GM18505 (cell line): ENCODE measurements around the gene FADS6.

Experiments used
- ATAC-seq: cut with Tn5 transposase; IDR thresholded peaks from one replicate; pipeline ENCODE4 v1.9.1; 2021; ENCODE audit not compliant: unreplicated experiment
- POLR2A ChIP-seq: IDR thresholded peaks from 4 replicates; pipeline ENCODE4 v1.6.1; 2011; ENCODE audit warnings: borderline replicate concordance; ENCODE audit not compliant: insufficient read depth, insufficient read length; ENCODE audit errors: extremely low read depth

Gene FADS6

DNA sequence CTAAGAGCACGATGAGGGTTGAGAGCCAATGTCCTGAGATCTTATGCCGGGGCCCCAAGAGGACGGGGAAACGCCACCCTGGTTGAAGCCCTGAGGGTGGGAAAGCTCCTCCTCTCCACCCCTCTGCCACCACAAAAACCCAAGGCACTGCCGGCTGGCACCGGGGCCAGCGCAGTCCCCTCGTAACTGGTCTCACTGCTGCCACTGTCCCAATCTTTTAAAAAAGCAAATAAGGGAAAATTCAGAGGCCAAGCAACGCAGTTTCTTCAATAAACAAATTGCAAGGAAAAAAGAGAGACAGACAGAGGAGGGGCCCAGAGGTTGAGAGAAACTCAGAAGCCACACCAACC lies 40.4 kb downstream of the FADS6 start:
- TF ChIP-seq POLR2A: no peak

DNA sequence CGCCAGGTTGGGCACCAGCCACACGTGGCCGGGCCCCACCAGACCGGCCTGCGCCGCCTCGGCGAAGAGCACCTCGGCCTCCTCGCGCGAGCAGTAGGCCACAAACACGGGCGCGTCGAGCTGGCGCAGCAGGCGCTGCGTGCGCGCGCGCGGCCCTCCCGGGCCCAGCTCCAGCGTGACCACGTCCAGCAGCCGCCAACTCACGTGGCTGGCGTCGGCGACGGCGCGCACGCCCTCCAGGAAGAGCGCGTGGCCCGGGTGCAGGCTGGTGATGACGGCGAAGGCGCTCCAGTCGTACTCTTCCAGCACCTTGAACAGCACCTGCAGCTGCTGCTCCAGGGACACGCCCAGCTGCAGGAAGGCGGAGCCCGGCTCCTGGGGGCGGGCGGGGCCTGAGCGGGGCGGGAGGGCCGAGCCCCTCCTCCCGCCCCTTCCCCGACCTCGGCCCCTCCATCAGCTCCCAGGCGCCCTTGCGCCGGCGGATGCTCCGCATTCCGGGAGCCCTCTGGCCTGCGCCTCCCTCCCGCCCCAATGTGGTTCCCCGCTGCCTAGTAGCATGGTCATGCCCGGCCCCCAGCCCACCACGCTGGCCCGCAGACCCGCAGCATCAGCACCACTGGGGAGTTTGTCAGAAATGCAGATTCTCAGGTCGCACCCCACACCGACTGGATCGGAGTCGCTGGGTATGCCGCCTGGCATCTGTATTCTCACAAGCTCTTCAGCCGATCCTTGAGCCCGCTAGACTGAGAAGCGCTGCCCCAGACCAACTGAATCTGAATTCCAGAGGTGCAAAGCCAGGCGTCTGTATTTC lies 41.0 kb downstream of the FADS6 start:
- no peak for ATAC-seq
- TF ChIP-seq POLR2A: peak; percentile 37

More for the DNA sequence above, 40.4 kb downstream of the FADS6 start:
- ATAC-seq: no peak

DNA sequence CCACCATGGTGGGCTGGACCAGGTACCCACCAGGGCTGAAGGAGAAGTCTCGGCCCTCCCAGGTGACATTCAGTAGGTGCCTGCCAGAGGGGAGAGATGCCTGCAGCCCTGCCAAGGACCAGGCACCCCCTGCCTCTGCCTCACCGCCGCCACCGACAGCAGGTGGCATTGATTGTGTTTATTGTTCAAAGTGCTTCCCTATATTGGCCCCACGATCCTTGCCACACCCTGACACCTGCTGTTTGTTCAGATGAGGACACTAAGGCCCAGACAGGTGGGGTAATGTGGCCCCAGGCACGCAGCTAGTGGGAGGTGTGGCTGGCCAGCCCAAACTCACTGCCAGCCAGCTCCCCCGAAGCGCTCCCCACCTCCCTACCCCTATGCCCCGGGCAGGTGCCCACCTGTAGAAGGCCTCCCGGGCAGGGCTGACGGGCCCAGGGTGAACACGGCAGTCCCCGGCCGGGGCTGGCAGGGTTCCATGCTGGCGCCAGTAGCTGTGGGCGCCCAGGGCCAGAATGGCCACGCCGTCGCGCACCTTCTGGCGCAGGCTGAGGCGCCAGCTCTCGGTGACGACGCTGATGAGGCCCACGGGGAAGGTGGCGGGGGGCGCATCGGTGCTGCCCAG lies 41.7 kb downstream of the FADS6 start:
- TF ChIP-seq POLR2A: no peak
- ATAC-seq: no peak

DNA sequence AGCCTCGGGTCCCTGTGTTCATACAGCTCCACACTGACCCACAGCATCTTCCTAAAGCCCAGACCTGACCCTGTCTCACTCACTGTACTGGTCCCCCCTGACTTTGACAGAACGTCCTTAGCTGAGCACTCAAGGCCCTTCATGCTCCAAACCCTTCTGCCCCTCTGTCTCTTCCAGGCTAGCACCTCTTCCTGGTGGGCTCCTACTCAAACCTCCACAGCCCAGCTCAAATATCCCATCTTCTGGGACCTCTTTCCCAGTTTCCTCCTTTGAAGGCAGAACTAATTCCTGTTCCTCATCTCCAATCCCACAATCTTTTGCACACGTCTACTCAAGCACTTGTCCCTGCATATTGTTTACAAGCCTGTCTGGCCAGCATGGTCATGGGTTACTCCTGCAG lies 42.5 kb downstream of the FADS6 start:
- no peak for ATAC-seq
- TF ChIP-seq POLR2A: no peak

DNA sequence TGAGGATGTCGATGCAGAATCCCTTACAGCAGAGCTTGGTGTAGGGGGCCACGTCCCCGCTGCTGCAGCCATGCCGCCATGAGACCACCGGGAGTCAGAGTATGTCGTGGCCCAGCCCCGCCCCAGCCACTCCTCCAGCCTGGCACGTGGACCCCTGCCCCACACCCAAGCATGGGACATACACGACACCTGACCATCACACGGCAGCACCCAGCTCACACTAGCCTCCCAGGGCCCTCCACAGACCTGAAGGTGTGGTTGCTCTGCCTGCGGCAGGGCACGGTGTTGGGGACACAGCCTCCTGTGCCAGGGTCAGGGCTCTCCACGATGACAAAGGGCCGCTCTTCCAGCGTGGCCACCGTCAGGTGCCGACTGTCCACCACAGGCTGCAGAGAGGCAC lies 43.1 kb downstream of the FADS6 start:
- no peak for TF ChIP-seq POLR2A
- no peak for ATAC-seq

DNA sequence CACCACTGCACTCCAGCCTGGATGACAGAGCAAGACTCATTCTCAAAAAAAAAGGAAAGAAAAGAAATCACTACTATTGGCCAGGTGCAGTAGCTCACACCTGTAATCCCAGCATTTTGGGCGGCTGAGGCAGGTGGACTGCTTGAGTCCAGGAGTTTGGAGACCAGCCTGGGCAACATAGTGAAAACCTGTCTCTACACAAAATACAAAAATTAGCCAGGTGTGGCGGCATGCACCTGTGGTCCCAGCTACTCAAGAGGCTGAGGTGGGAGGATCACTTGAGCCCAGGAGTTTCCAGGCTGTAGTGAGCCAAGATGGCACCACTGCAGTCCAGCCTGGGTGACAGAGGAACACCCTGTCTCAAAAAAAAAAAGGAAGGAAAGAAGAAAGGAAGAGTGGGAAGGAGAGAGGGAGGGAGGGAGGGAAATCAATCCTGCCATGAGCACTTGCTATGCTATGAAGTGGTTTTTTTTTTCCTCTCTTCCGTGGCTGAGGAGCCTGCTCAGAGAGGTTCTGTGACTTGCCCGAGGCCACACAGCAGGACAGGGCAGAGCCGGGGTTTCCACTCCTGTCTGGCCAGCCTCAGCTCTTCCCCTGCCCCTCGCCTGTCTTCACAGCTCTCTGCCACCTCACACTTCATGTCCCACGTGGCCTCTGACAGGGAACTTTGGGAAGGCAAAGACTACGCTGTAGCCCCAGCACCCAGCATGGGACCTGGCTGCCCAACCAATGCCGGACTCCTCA lies 44.6 kb downstream of the FADS6 start:
- TF ChIP-seq POLR2A: no peak
- ATAC-seq: no peak

DNA sequence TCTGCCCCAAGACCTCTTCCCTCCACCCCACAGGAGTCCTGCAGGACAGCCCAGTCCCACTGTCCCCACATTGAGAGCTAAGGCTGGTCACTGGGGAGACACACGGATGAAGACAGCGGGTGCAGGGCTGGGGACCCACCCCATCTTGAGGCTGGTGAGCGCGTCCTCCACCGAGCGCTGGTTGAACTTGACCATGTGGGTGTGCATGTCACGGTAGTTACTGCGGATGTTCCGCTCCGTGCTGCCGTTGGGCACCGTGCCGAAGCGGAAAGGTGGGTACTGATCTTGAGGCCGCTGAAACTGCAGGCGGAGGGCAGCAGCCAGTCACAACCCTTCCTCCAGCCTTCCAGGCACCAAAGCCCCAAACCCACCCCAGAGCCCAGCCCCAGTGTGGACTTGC lies 46.8 kb downstream of the FADS6 start:
- ATAC-seq: no peak
- TF ChIP-seq POLR2A: no peak

DNA sequence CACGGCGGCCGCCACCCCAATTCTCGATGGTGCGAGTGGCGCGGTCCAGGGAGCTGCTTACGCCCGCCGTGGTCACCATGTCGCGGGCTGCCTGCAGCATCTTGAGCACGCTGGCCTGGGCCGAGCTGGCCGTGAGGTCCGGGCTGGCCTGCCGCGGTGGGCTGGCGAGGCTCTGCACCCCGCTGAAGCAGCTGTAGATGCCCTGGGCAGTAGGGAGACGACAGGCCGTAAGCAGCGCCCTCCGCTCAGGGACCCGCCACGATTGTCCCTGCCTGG lies 50.1 kb downstream of the FADS6 start:
- ATAC-seq: no peak

DNA sequence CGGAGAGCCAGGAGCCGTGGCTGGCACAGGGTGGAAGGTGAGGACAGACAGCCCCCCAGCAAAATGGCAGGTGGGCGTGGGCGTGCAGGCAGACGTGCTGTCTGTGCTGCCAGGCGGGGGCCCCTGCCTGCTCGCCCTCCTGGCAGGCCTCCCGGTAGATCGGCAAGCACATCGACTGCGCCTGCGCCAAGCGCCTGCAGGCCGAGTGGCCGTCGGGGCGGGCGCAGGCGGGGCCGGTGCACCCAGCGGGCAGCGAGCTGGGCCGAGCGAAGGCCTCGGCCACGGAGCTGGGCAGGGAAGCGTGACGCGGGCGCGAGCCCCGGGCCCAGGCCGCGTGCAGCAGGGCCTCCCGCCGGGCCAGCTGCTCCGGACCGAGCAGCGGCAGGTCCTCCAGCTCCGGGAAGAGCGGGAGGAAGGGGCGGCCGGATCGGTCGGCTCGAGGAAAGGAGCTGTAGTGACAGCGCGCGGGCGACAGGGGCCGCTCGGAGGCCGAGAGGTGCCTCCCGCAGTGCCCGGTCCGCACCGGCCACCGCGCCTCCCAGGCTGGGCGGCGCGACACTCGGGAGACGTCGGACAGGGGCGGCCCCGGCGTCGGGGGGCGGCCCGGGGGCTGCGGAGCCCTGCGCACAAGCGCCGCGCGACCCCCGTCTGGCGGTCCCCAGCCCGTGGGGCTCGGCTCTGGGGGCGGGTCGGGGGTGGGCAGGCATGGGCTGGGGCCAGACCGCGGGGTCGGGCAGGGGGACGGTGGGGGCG lies 50.7 kb downstream of the FADS6 start:
- TF ChIP-seq POLR2A: no peak
- ATAC-seq: no peak

More for the DNA sequence above, 50.1 kb downstream of the FADS6 start:
- no peak for TF ChIP-seq POLR2A

DNA sequence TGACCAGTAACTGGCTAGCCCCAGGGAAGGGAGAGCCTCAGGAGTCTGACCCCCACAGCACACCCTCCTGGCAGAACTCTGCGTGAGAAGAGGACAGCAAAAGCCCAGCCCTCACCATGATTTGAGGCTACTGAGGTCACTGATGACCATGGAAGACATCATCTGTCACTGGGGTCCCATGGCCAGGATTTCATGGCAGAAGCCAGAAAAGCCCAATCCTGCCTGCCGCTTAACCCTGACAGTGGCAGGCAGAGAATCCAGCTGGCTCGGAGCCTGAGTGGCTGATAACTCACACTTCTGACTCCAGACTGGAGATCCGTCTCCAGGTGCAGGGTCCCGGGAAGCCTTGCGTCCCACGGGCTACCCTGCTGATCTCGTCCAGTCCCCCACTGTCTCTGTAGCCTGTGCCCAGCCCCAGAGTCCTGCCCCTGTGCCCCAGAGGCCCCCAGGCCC lies 51.3 kb downstream of the FADS6 start:
- no peak for TF ChIP-seq POLR2A
- no peak for ATAC-seq

DNA sequence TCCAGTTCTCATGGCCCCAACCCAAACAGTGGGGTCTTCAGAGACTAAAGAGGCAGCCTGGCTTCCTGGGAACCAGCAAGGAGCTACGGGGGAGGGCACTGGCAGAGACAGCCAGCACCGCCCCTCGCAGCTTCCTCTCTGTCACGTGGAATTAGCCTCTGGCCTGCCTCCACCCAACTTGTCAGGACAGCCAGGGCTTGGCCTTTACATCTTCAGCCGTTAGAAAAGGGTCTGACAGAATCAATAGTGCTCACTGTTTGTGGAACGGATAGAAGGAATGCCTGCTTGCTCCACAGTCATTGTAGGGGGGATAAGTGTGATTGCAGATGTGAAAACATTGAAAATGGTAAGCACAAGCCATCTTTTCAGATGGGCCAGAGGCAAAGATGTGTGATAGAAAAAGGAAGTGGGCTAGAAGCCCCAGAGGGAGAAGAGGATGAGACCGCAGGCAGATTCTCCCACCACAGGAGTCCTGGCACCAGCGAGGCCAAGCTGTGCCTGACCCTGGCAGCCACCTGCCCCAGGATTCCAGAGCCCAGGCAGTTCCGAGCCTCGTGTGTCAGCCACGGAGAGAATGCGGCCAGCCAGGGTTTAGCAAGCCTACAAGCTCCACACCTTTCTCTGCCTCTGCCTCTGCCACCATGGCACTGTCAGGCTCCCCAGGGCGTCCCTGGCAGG lies 52.3 kb downstream of the FADS6 start:
- TF ChIP-seq POLR2A: no peak
- no peak for ATAC-seq

DNA sequence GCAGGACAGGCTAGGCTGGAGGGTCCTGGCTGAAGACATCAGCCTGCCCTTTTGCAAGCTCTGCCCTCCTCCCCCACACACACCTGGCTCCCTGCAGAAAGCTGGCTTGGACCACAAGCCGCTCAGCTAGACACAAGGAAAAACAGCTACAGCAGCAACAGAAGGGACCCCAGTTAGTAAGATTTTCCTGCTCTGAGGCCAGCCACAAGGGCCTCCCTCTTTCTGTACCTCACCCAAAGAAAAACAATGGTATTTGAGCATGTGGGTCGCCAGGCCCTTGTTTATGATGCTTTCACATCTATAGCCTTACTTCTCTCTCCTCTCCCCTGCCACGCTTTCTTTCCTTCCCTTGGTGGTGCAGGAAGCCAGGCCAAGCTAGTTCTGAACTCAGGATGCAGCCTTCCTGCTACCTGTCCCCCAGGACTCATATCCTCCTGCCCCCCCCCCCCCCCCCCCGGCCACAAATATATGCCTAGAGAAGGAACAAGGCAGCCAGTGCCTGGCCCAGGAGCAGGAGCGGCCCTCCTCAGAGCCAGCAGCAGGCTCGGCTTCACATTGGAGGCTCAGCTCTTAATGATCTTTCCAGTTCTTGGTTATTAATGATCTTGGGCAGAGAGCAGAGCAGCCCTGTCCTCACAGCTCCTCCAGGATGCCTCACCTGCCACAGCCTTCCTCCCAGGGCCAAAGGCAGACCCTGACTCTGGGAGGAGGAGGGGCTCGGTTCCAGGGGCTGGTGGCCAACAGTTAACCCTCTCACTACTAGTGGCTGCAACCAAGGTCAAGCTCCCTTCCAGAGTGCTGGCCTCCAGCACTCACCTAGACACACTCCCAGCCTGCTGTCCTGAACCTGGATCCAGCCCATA lies 53.2 kb downstream of the FADS6 start:
- TF ChIP-seq POLR2A: no peak
- ATAC-seq: no peak
